Endothelial cell of umbilical vein (primary cell): ENCODE results near the gene RPEL1. TPM values are rescaled to one million over a fixed set of nuclear protein-coding genes. Genes with fewer than 3 reads are reported as not detected.

Experiments
- BruUV-seq: library from RNA; stranded (reverse); fragments of 400-500 nt; replicated peaks from 2 replicates; lab custom pipeline; 2021; lab: Mats Ljungman, UMichigan
- CTCF ChIA-PET: fragments of 300-600, 350-600 bp; sonication (Branson Sonifier 250); formaldehyde crosslinking; loops from one replicate; lab custom pipeline; 2021; ENCODE audit warnings: antibody characterized with exemption, inconsistent platforms; lab: Charles Lee
- POLR2A ChIA-PET: fragments of 300-600, 350-600 bp; sonication (Branson Sonifier 250); formaldehyde crosslinking; loops from one replicate; lab custom pipeline; 2021; ENCODE audit warnings: antibody characterized with exemption, inconsistent platforms; lab: Charles Lee
- DNase-seq: peaks from one replicate; pipeline ENCODE4 v3.0.0-alpha.2; 2011; ENCODE audit warnings: low read depth, low spot score
- FAIRE-seq: peaks from 2 replicates; lab custom pipeline; 2011; peaks lifted over from hg19 to GRCh38; lab: Jason Lieb, UNC
- H2AFZ ChIP-seq: 2 replicates; pipeline ENCODE4 v1.6.0; 2012; ENCODE audit warnings: low read depth, low read length, control low read depth, inconsistent platforms
- H3K27ac ChIP-seq: 2 replicates; pipeline ENCODE4 v1.5.1; 2011; ENCODE audit warnings: low read depth, mild to moderate bottlenecking, control low read depth, low read length, moderate library complexity; ENCODE audit not compliant: insufficient read depth
- H3K27me3 ChIP-seq, 2 experiments: 2 replicates each; pipeline versions ENCODE4 v1.6.0 to v1.6.1; 2011; ENCODE audit warnings: low read length in 2 of 2, mixed read lengths in 1 of 2; ENCODE audit not compliant: control insufficient read depth in 2 of 2, insufficient read depth in 2 of 2
- H3K36me3 ChIP-seq, 2 experiments: 2 replicates in 1 of 2; 3 replicates in 1 of 2; pipeline ENCODE4 v1.5.1; 2011; ENCODE audit warnings: low read length in 2 of 2, mild to moderate bottlenecking in 1 of 2, moderate library complexity in 1 of 2; ENCODE audit not compliant: control insufficient read depth in 2 of 2, insufficient read depth in 2 of 2; ENCODE audit errors: extremely low read depth in 1 of 2
- H3K4me1 ChIP-seq: 3 replicates; pipeline ENCODE4 v1.5.1; 2011; ENCODE audit warnings: mild to moderate bottlenecking, low read length; ENCODE audit not compliant: control insufficient read depth, insufficient read depth; ENCODE audit errors: extremely low read depth
- H3K4me2 ChIP-seq: 2 replicates; pipeline ENCODE4 v1.6.1; 2011; ENCODE audit warnings: low read length, control low read depth, mixed read lengths; ENCODE audit not compliant: insufficient read depth
- H3K4me3 ChIP-seq, 3 experiments: fragments of 200-600 bp in 1 of 3; sonication (generic), shearing (Covaris generic) in 1 of 3; replicated peaks in 1 of 3; 2 replicates each; pipeline ENCODE4 v1.5.1; 2011 to 2016; ENCODE audit warnings: control low read depth in 3 of 3, low read length in 3 of 3, mild to moderate bottlenecking in 2 of 3, inconsistent platforms in 1 of 3, low read depth in 1 of 3, moderate library complexity in 1 of 3; ENCODE audit not compliant: insufficient read depth in 1 of 3
- H3K79me2 ChIP-seq: 2 replicates; pipeline ENCODE4 v1.6.0; 2012; ENCODE audit warnings: low read length, inconsistent platforms; ENCODE audit not compliant: control insufficient read depth, insufficient read depth
- H3K9ac ChIP-seq: replicated peaks from 2 replicates; pipeline ENCODE3; 2011; ENCODE audit warnings: low read length, control low read depth; ENCODE audit not compliant: insufficient read depth; ENCODE audit errors: extremely low read depth
- H3K9me1 ChIP-seq: replicated peaks from 3 replicates; pipeline ENCODE4 v1.6.0; 2011; ENCODE audit warnings: mild to moderate bottlenecking, low read length; ENCODE audit not compliant: control insufficient read depth, insufficient read depth; ENCODE audit errors: extremely low read depth
- H3K9me3 ChIP-seq: replicated peaks from 2 replicates; pipeline ENCODE4 v1.5.1; 2012; ENCODE audit warnings: low read length, inconsistent platforms; ENCODE audit not compliant: control insufficient read depth, insufficient read depth
- H4K20me1 ChIP-seq: replicated peaks from 2 replicates; pipeline ENCODE3; 2011; ENCODE audit warnings: mild to moderate bottlenecking, low read length; ENCODE audit not compliant: control insufficient read depth, insufficient read depth; ENCODE audit errors: extremely low read depth
- EZH2 ChIP-seq: IDR thresholded peaks from 2 replicates; pipeline ENCODE4 v1.6.1; 2012; ENCODE audit warnings: borderline replicate concordance, low read depth, mild to moderate bottlenecking, moderate library complexity, low read length, inconsistent platforms; ENCODE audit not compliant: severe bottlenecking
- FOS ChIP-seq: IDR thresholded peaks from 2 replicates; pipeline ENCODE4 v1.6.1; 2011; ENCODE audit warnings: mild to moderate bottlenecking, low read length, moderate library complexity, borderline replicate concordance; ENCODE audit not compliant: insufficient read depth
- GATA2 ChIP-seq: IDR thresholded peaks from 2 replicates; pipeline ENCODE4 v1.7.0; 2011; ENCODE audit warnings: low read depth, mild to moderate bottlenecking, moderate library complexity, mixed read lengths, low read length; ENCODE audit not compliant: insufficient read length, insufficient read depth
- JUN ChIP-seq: IDR thresholded peaks from 2 replicates; pipeline ENCODE4 v1.6.1; 2011; ENCODE audit warnings: borderline replicate concordance, low read depth; ENCODE audit not compliant: insufficient read length, insufficient read depth
- MYC ChIP-seq: IDR thresholded peaks from one replicate; pipeline ENCODE4 v1.6.1; 2011; ENCODE audit warnings: mild to moderate bottlenecking, low read depth, low read length
- POLR2A ChIP-seq: IDR thresholded peaks from 2 replicates; pipeline ENCODE4 v1.6.1; 2012; ENCODE audit warnings: low read depth, mild to moderate bottlenecking, control low read depth, low read length
- POLR2AphosphoS5 ChIP-seq: IDR thresholded peaks from 2 replicates; pipeline ENCODE4 v1.6.1; 2012; ENCODE audit warnings: low read depth, mild to moderate bottlenecking, control low read depth, low read length, moderate library complexity; ENCODE audit not compliant: insufficient read depth
- dilution Hi-C: fragments of 300-500 bp; cut with MboI; formaldehyde crosslinking; loops from one replicate; pipeline ENCODE4 v1.15.0; 2019; ENCODE audit warnings: low sequenced_read_pairs; ENCODE audit not compliant: extremely low pct_ligation_motif_present
- intact Hi-C: fragments of 100-400 bp; cut with micrococcal nuclease; formaldehyde crosslinking; loops from one replicate; pipeline ENCODE4 v1.10.0; 2022
- polyA plus RNA-seq, 4 experiments: library from polyadenylated mRNA; depleted of rRNA in 3 of 4; stranded (reverse) in 3 of 4; unstranded in 1 of 4; fragments of >200 nt; gene quantifications; 2 replicates each; pipeline versions ENCODE4 v1.2.1 to v1.2.3, GENCODE V29; 2011 to 2012; ENCODE audit warnings: missing spikeins in 1 of 4
- total RNA-seq: library from RNA; stranded (reverse); gene quantifications from 2 replicates; pipeline ENCODE4 v1.2.3, GENCODE V29; 2021
- TF ChIP-seq, protein P1 (sequence below), 2 donors: IDR thresholded peaks; 1 replicate in 1 of 2; 2 replicates in 1 of 2; pipeline ENCODE4 v1.5.1; 2011; ENCODE audit warnings: low read length in 2 of 2, mild to moderate bottlenecking in 2 of 2, moderate library complexity in 2 of 2, control low read depth in 1 of 2, inconsistent platforms in 1 of 2, low read depth in 1 of 2; ENCODE audit not compliant: insufficient read depth in 1 of 2; ENCODE audit errors: extremely low read depth in 1 of 2
- TF ChIP-seq, protein P2 (sequence below): IDR thresholded peaks from 2 replicates; pipeline ENCODE4 v1.6.1; 2011; ENCODE audit not compliant: insufficient read depth, insufficient read length

The RPEL1 gene
- total and polyA plus RNA-seq, 2 donors (not counting 3 experiments of a cell fraction or from before 2014, with no cell fraction given) = 0.04 TPM; not detected in 1

DNA sequence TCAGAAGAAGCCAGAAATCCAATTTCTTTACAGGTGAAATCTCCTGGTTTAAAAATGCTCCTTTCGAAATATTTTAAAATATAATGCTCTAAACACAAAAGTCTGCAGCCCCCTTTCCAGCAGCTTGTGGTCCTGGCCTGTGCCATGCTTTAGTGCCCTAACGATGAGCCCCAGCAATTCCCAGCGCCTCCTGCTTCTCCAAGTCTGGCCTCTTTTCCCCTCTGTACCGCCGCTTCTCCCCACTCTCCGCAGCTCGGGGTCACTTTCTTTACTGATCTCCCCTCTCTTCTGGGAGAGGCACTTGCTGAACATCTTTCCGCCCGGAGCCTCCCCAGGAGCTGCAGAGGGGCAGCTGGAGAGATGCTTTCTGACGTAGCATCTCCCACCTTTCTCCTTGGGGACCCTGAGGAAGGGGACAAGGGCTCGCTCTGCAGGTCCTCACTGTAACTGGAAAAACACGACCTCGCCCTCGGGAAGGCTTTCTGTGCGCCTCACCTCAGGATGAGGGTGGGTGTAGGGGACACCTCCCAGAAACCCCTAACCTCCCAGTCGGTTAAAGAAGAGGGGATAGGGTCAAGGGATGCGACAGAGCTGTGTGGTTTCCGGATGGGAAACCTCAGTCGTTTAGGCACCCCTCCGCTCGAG is 30.7 kb downstream of the RPEL1 start:
- Histone ChIP-seq H2AFZ (no peak overlapping the region), H3K9me1 (no peaks in the 10 kb centered on the region), H3K4me3 (no peak overlapping the region), H3K27me3 (peaks cover 34 to 39% of the 10 kb centered on the region in 2 experiments), H4K20me1 (no peaks in the 10 kb centered on the region), H3K27ac (no peak overlapping the region), H3K4me2 (no peak overlapping the region), H3K36me3 (no peaks in the 10 kb centered on the region), H3K4me1 (peaks cover 12% of the 10 kb centered on the region), H3K9ac (no peak overlapping the region), H3K9me3 (no peaks in the 10 kb centered on the region), H3K79me2 (no peaks in the 10 kb centered on the region)
- TF ChIP-seq FOS = no peak
- TF ChIP-seq EZH2 = peak; percentile 64
- POLR2A ChIA-PET = no interaction called here
- FAIRE-seq (no peak), DNase-seq (no peak)
- CTCF ChIA-PET = interaction anchor here (0.8 to 1.0 kb wide), 3 partner anchors 16 to 375 kb away, joined by 3 read pairs; no protein-coding TSS in a partner anchor
- intact Hi-C loops (no loop called here), dilution Hi-C loops (no loop called here)
- BruUV-seq = no TSS peak

GRCh38 chr10:103276896-103277712 is 31.4 kb downstream of the RPEL1 start, which contains the start of gene INA:
Gene INA (plus strand): TSS chr10:103277138. CDS start chr10:103277212, 74 bp downstream.
- Histone ChIP-seq H3K9ac (no peak within 1 kb of the TSS), H3K4me2 (peak within 1 kb of the TSS; percentile 45), H3K4me3 (peak within 1 kb of the TSS in 2 of 3 experiments; percentile 14 to 20), H3K4me1 (peaks cover 12% of the 10 kb centered on the region), H3K36me3 (no peaks in the 10 kb centered on the region), H3K9me1 (no peaks in the 10 kb centered on the region), H3K9me3 (no peaks in the 10 kb centered on the region), H2AFZ (peak within 1 kb of the TSS; percentile 36), H3K27me3 (peaks cover 36 to 46% of the 10 kb centered on the region in 2 experiments), H4K20me1 (no peaks in the 10 kb centered on the region), H3K27ac (no peak within 1 kb of the TSS), H3K79me2 (no peaks in the 10 kb centered on the region)
- CTCF ChIA-PET = interaction anchor here (0.8 to 2.5 kb wide), 4 partner anchors 11 to 376 kb away, joined by 3 to 7 read pairs (median 4); no protein-coding TSS in a partner anchor
- dilution Hi-C loops = no loop called here
- POLR2A ChIA-PET = no interaction called here
- intact Hi-C loops = no loop called here
- BruUV-seq = no TSS peak
- DNase-seq (peak; percentile 28), FAIRE-seq (no peak)
- no peak for TF ChIP-seq GATA2
- TF ChIP-seq MYC = no peak
- TF ChIP-seq, protein P1, sequence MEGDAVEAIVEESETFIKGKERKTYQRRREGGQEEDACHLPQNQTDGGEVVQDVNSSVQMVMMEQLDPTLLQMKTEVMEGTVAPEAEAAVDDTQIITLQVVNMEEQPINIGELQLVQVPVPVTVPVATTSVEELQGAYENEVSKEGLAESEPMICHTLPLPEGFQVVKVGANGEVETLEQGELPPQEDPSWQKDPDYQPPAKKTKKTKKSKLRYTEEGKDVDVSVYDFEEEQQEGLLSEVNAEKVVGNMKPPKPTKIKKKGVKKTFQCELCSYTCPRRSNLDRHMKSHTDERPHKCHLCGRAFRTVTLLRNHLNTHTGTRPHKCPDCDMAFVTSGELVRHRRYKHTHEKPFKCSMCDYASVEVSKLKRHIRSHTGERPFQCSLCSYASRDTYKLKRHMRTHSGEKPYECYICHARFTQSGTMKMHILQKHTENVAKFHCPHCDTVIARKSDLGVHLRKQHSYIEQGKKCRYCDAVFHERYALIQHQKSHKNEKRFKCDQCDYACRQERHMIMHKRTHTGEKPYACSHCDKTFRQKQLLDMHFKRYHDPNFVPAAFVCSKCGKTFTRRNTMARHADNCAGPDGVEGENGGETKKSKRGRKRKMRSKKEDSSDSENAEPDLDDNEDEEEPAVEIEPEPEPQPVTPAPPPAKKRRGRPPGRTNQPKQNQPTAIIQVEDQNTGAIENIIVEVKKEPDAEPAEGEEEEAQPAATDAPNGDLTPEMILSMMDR (IDR thresholded peaks at IDR 0.05; ENCODE audit: extremely low read depth in 1 of 2, insufficient read depth in 1 of 2, low read depth in 1 of 2, low read length in 2 of 2) = peak in 1 of 2 donors; percentile 3
- TF ChIP-seq JUN = no peak
- TF ChIP-seq EZH2 = peak; percentile 90
- TF ChIP-seq, protein P2, sequence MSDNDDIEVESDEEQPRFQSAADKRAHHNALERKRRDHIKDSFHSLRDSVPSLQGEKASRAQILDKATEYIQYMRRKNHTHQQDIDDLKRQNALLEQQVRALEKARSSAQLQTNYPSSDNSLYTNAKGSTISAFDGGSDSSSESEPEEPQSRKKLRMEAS = peak; percentile 17
- no peak for TF ChIP-seq FOS
- TF ChIP-seq POLR2AphosphoS5 = no peak
- TF ChIP-seq POLR2A = no peak
